Upper lobe of left lung (tissue), 4 donors: ENCODE data around the gene TMED10.

Source experiments
- CTCF ChIP-seq, 6 experiments: fragments of 450-650 bp in 4 of 6; fragments of 200-600 bp in 2 of 6; sonication (generic) in 2 of 6; IDR thresholded peaks; one replicate each; pipeline ENCODE4 v1.5.1; 2016 to 2019; ENCODE audit warnings: antibody characterized with exemption in 6 of 6
- EP300 ChIP-seq, 4 donors: sonication (generic); formaldehyde crosslinking; IDR thresholded peaks; one replicate each; pipeline ENCODE4 v1.5.1; 2017; ENCODE audit warnings: antibody characterized with exemption in 4 of 4, control low read depth in 2 of 4

GRCh38 chr14:75220156-75220555 lies 43.7 kb upstream of the TMED10 start:
- no peak for TF ChIP-seq CTCF (IDR thresholded peaks at IDR 0.05)
- TF ChIP-seq EP300 (IDR thresholded peaks at IDR 0.05), result no peak
